Measurements from ENCODE around the gene TSSK6. TPM values are rescaled to one million over a fixed set of nuclear protein-coding genes. Genes with fewer than 3 reads are reported as not detected.

Gene TSSK6
- total and polyA plus RNA-seq, 10 of the 15 experiments (the other 5 are each of a cell fraction or from before 2014, with no cell fraction given): 0.06 to 3.6 (median 0.98) TPM; not detected in 2

DNA sequence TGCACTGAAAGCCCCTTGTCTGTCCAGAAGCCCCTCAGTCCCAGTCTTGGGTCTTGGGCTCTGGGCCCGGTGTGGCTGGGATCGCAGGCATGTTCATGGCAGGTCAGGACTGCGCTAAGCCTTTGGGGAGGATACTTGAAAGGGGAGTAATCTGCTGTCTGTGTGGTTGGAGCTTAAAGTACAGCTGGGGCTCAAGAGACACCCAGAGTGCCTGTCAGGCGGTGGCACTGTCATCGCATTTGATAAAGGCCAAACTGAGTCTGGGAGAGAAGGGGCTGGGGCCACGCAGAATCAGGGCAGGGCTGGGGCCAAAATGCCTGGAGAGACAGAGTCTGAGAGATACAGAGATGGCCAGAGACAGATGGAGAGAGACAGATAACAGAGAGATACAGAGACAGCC, 18.5 kb upstream of the TSSK6 start:
- no peak overlapping the region for H3K4me3 ChIP-seq
- H3K79me2 ChIP-seq (ENCODE audit: control insufficient read depth, insufficient read depth, low read length): no peaks in the 10 kb centered on the region
- no peak for ATAC-seq
- ChIA-PET POLR2A (no interaction called here), RAD21 (ENCODE audit: unreplicated experiment) (interaction anchor here (2.9 to 3.5 kb wide), 2 partner anchors 20 to 57 kb away, joined by 10 to 18 read pairs; no protein-coding TSS in a partner anchor), CTCF (no interaction called here), SMC1A (ENCODE audit: uncharacterized antibody, unreplicated experiment) (no interaction called here)
- in situ Hi-C loops (cut with MboI): loop anchor here (25.0 kb wide), 4 partner anchors 878 to 1503 kb away; partner anchors contain the start of genes ZNF66 and ZNF737
- H3K9ac ChIP-seq (ENCODE audit: control insufficient read depth, insufficient read depth, low read length): no peak overlapping the region
- FAIRE-seq: no peak
- peaks cover 0 to 3% of the 10 kb centered on the region in 2 experiments; a peak in 1 of 4 replicates for H3K27me3 ChIP-seq (replicated peaks in 1 of 2; ENCODE audit: control insufficient read depth in 2 of 2, insufficient read depth in 2 of 2, low read length in 1 of 2)
- H3K36me3 ChIP-seq (ENCODE audit: control insufficient read depth in 2 of 2, insufficient read depth in 2 of 2, low read length in 1 of 2): peaks cover 3 to 4% of the 10 kb centered on the region in 2 experiments
- WGBS (ENCODE audit: insufficient coverage, insufficient replicate concordance, low lambda C conversion rate, missing lambda C conversion rate): 90% methylated on average over 6 of the region's 6 CpGs
- no peak for TF ChIP-seq SMAD1 (IDR thresholded peaks at IDR 0.05; ENCODE audit: low read depth, partially characterized antibody)
- TF ChIP-seq SPI1 (IDR thresholded peaks at IDR 0.05; ENCODE audit: borderline replicate concordance, insufficient read depth, low read depth, low read length): no peak
- TF ChIP-seq RUNX3 (IDR thresholded peaks at IDR 0.05; ENCODE audit: low read length): no peak
- TF ChIP-seq ZBTB11 (CRISPR knock-in tag; IDR thresholded peaks at IDR 0.05): no peak
- TF ChIP-seq TCF7 (IDR thresholded peaks at IDR 0.05; ENCODE audit: borderline replicate concordance): no peak
- TF ChIP-seq ZNF24 (IDR thresholded peaks at IDR 0.05): no peak
- TF ChIP-seq MXI1 (IDR thresholded peaks at IDR 0.05; ENCODE audit: low read depth, low read length): no peak
- no peak for TF ChIP-seq BCLAF1 (IDR thresholded peaks at IDR 0.05)
- TF ChIP-seq JUND (IDR thresholded peaks at IDR 0.05; ENCODE audit: low read depth, low read length): no peak
- TF ChIP-seq RAD51 (IDR thresholded peaks at IDR 0.05): no peak
- no peak for TF ChIP-seq TCF3 (IDR thresholded peaks at IDR 0.05; ENCODE audit: borderline replicate concordance, insufficient read depth, low read depth, low read length)
- no peak for TF ChIP-seq SMAD5 (IDR thresholded peaks at IDR 0.05; ENCODE audit: low read depth)
- no peak for DNase-seq (ENCODE audit: low read depth, low spot score)
- intact Hi-C loops (cut with micrococcal nuclease; ENCODE audit: unreplicated experiment): no loop called here
- H3K9me3 ChIP-seq (replicated peaks; ENCODE audit: control insufficient read depth, insufficient read depth, low read length): no peaks in the 10 kb centered on the region
- no peak overlapping the region for H3K4me2 ChIP-seq (ENCODE audit: control insufficient read depth, insufficient read depth)
- H3K27ac ChIP-seq (ENCODE audit: control insufficient read depth, insufficient read depth): no peak overlapping the region
- TSS peak; percentile 45 for BruUV-seq (replicated peaks)
- no peaks in the 10 kb centered on the region for H3K4me1 ChIP-seq (ENCODE audit: control insufficient read depth, insufficient read depth, low read length)
- H4K20me1 ChIP-seq (ENCODE audit: control insufficient read depth, insufficient read depth): no peaks in the 10 kb centered on the region
- no peak overlapping the region for H2AFZ ChIP-seq (ENCODE audit: control insufficient read depth, low read depth, low read length)

Data from GM12878 (cell line).